Measurements from ENCODE around the gene PTPRT.

Gene PTPRT

GRCh38 chr20:43186312-43186711 lies 3.4 kb downstream of the PTPRT start:
- Histone ChIP-seq H4K20me1 (ENCODE audit: insufficient read depth, low read length) (no peaks in the 10 kb centered on the region), H3K9me2 (replicated peaks; ENCODE audit: insufficient read depth, low read length) (no peaks in the 10 kb centered on the region), H3K36me3 (replicated peaks; ENCODE audit: insufficient read depth, low read length) (no peaks in the 10 kb centered on the region), H3K27ac (ENCODE audit: low read length) (no peak overlapping the region), H3K27me3 (replicated peaks; ENCODE audit: insufficient read depth, low read length) (no peaks in the 10 kb centered on the region; the same call in 1 of the 2 replicates), H3K79me2 (ENCODE audit: low read length) (no peaks in the 10 kb centered on the region), H3F3A (ENCODE audit: insufficient read depth, low read length) (no peaks in the 10 kb centered on the region), H3K9ac (ENCODE audit: low read length) (no peak overlapping the region), H3K4me3 (ENCODE audit: low read length) (no peak overlapping the region), H3K4me1 (ENCODE audit: low read length) (no peaks in the 10 kb centered on the region), H3K4me2 (ENCODE audit: low read depth, low read length) (no peak overlapping the region), H3K9me3 (replicated peaks; ENCODE audit: insufficient read depth, low read length) (no peaks in the 10 kb centered on the region), H2AFZ (ENCODE audit: low read length) (no peak overlapping the region)
- TF ChIP-seq CTCF (IDR thresholded peaks at IDR 0.05; ENCODE audit: low read length) (no peak), EZH2 (optimal IDR thresholded peaks at IDR 0.05; ENCODE audit: low read depth, low read length) (no peak), EZH2phosphoT487 (IDR thresholded peaks at IDR 0.05; ENCODE audit: low read length) (no peak)
- DNase-seq: no peak

DNA sequence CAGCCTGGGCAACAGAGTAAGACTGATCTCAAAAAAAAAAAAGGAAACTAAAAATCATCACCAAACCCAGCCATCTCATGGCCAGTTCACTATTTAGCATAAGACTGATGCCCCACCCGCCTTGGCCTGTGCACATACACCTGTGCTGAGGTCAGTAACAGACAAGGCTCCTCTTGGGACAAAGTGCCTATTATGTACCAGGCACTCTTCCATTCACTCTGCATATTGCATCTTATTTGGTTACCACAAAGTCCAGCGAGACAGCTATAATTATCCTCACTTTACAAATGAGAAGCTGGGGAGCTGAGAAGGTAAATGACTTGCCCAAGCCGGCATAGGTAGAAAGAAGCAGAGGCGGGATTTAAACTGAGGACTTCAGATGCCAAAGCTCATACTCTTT lies 3.8 kb downstream of the PTPRT start:
- Histone ChIP-seq H3K9ac (ENCODE audit: low read length) (no peak overlapping the region), H3K27me3 (replicated peaks; ENCODE audit: insufficient read depth, low read length) (no peaks in the 10 kb centered on the region; the same call in 1 of the 2 replicates), H3K27ac (ENCODE audit: low read length) (no peak overlapping the region), H3K4me1 (ENCODE audit: low read length) (no peaks in the 10 kb centered on the region), H3K79me2 (ENCODE audit: low read length) (no peaks in the 10 kb centered on the region), H3K9me3 (replicated peaks; ENCODE audit: insufficient read depth, low read length) (no peaks in the 10 kb centered on the region), H4K20me1 (ENCODE audit: insufficient read depth, low read length) (no peaks in the 10 kb centered on the region), H3F3A (ENCODE audit: insufficient read depth, low read length) (no peaks in the 10 kb centered on the region), H3K4me2 (ENCODE audit: low read depth, low read length) (no peak overlapping the region), H3K36me3 (replicated peaks; ENCODE audit: insufficient read depth, low read length) (no peaks in the 10 kb centered on the region), H3K9me2 (replicated peaks; ENCODE audit: insufficient read depth, low read length) (no peaks in the 10 kb centered on the region), H3K4me3 (ENCODE audit: low read length) (no peak overlapping the region), H2AFZ (ENCODE audit: low read length) (no peak overlapping the region)
- TF ChIP-seq EZH2 (optimal IDR thresholded peaks at IDR 0.05; ENCODE audit: low read depth, low read length) (no peak), CTCF (IDR thresholded peaks at IDR 0.05; ENCODE audit: low read length) (no peak), EZH2phosphoT487 (IDR thresholded peaks at IDR 0.05; ENCODE audit: low read length) (no peak)
- no peak for DNase-seq

DNA sequence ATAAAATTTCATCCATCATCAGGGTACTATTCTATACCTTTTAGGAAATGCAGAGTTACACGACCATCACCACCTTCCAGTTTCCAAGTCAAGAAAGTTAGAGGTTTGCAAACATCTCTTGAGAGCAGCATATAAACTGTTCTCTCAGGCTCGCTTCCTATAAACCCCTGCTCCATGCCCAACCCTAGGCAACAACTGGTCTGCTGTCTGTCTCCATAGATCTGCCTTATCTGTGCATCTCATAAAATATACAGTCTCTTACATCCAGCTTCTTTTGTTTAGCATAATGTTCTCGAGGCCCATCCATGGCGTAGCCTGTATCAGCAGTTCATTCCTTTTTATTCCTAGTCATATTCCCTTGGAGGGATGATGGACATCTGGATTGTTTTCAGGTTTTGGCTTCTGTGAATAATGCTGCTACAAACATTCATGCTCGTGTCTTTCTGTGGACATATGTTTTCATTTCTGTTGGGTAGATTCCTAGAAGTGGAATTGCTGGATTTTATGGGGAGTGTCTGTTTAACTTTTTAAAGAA lies 6.1 kb downstream of the PTPRT start:
- DNase-seq: no peak
- Histone ChIP-seq H3K36me3 (replicated peaks; ENCODE audit: insufficient read depth, low read length) (no peaks in the 10 kb centered on the region), H4K20me1 (ENCODE audit: insufficient read depth, low read length) (no peaks in the 10 kb centered on the region), H3K4me1 (ENCODE audit: low read length) (no peaks in the 10 kb centered on the region), H2AFZ (ENCODE audit: low read length) (no peak overlapping the region), H3F3A (ENCODE audit: insufficient read depth, low read length) (no peaks in the 10 kb centered on the region), H3K27ac (ENCODE audit: low read length) (no peak overlapping the region), H3K4me3 (ENCODE audit: low read length) (no peak overlapping the region), H3K9me2 (replicated peaks; ENCODE audit: insufficient read depth, low read length) (no peaks in the 10 kb centered on the region), H3K27me3 (replicated peaks; ENCODE audit: insufficient read depth, low read length) (no peaks in the 10 kb centered on the region), H3K9me3 (replicated peaks; ENCODE audit: insufficient read depth, low read length) (no peaks in the 10 kb centered on the region), H3K4me2 (ENCODE audit: low read depth, low read length) (no peak overlapping the region), H3K9ac (ENCODE audit: low read length) (no peak overlapping the region), H3K79me2 (ENCODE audit: low read length) (no peaks in the 10 kb centered on the region)
- TF ChIP-seq EZH2 (optimal IDR thresholded peaks at IDR 0.05; ENCODE audit: low read depth, low read length) (no peak), EZH2phosphoT487 (IDR thresholded peaks at IDR 0.05; ENCODE audit: low read length) (no peak), CTCF (IDR thresholded peaks at IDR 0.05; ENCODE audit: low read length) (no peak)

All from MM.1S (cell line).